Measurements from ENCODE around the gene PPME1. TPM values are rescaled to one million over a fixed set of nuclear protein-coding genes. Genes with fewer than 3 reads are reported as not detected.

The PPME1 gene
- total RNA-seq, 1 donor from 2014 or later = 29.2 TPM

DNA sequence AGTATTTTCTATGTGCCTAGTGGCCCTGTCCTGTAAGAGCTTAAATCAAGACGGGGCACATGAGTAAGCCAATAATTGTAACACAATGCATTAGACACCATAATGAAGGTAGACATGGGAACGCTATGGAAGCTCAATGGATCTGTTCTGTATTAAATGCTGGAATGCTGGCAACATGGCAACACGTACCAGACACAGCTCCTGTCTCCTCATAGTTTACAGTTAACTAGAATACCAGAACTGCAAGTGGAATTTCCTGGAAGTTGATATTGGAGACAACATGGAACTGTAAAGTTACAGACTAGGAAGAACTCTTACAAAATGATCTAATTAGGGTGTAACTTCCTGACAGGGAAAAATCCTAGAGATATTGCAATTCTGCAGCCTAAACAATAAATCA, 127.9 kb downstream of the PPME1 start:
- no peak for TF ChIP-seq POLR2A (IDR thresholded peaks at IDR 0.05)
- no peak for TF ChIP-seq POLR2AphosphoS5 (IDR thresholded peaks at IDR 0.05; ENCODE audit: insufficient read depth in 1 of 2, low read depth in 1 of 2)
- no peaks in the 10 kb centered on the region for H3K27me3 ChIP-seq
- no peaks in the 10 kb centered on the region for H3K36me3 ChIP-seq
- intact Hi-C loops (cut with DNase I) = no loop called here
- H3K9me3 ChIP-seq = no peaks in the 10 kb centered on the region
- no peaks in the 10 kb centered on the region for H3K4me1 ChIP-seq
- no peak overlapping the region for H3K27ac ChIP-seq
- no peak for DNase-seq (ENCODE audit: extremely low spot score in 2 of 2)
- no peak overlapping the region for H3K4me3 ChIP-seq

Small RNA genes within 50 kb of the gene (small RNA-seq; reads per million reads assigned to genes)
- gene AP002392.1 (not detected), gene RF00409 (not detected)

Other genes starting within 250 kb of the PPME1 start
- gene DNAJB13, start 220.3 kb upstream of the PPME1 start, total RNA-seq = not detected
- 51.3 TPM for gene UCP2, start 188.4 kb upstream of the PPME1 start, total RNA-seq
- gene UCP3, start 162.2 kb upstream of the PPME1 start, total RNA-seq = 1.2 TPM
- gene C2CD3, start 287 bp upstream of the PPME1 start, total RNA-seq = 23.8 TPM
- 1.7 TPM for gene P4HA3, start 140.4 kb downstream of the PPME1 start, total RNA-seq
- gene PGM2L1, start 227.1 kb downstream of the PPME1 start, total RNA-seq = 10.6 TPM

All from vagina (tissue), 2 donors.